DMS114 treated with DMSO at 0.1 percent for 48 hours (cell line): ENCODE results near the gene SERTAD1.
"Not testable (repeated sequence)": the region's sequence is repeated elsewhere in the genome, so short reads cannot be mapped to it uniquely, and the experiment has no call there.

Experiments used
- DNase-seq: peaks from one replicate; lab custom pipeline; 2025; ENCODE audit not compliant: unreplicated experiment; lab: John Stamatoyannopoulos, UW

SERTAD1 gene

DNA sequence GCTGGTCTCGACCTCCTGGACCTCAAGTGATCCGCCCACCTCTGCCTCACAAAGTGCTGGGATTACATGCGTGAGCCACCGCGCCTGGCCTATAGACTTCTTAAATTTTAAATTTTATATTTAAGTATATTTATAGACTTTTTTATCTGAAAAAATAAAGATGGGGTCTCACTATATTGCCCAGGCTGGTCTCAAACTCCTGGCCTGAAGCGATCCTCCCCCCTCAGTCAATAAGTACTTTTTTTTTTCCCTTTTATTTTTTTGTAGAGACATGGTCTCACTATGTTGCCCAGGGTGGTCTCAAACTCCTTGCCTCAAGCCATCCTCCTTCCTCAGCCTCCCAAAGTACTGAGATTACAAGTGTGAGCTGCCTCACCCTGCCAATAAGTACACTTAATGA lies 1.9 kb downstream of the SERTAD1 start:
- no peak for DNase-seq

DNA sequence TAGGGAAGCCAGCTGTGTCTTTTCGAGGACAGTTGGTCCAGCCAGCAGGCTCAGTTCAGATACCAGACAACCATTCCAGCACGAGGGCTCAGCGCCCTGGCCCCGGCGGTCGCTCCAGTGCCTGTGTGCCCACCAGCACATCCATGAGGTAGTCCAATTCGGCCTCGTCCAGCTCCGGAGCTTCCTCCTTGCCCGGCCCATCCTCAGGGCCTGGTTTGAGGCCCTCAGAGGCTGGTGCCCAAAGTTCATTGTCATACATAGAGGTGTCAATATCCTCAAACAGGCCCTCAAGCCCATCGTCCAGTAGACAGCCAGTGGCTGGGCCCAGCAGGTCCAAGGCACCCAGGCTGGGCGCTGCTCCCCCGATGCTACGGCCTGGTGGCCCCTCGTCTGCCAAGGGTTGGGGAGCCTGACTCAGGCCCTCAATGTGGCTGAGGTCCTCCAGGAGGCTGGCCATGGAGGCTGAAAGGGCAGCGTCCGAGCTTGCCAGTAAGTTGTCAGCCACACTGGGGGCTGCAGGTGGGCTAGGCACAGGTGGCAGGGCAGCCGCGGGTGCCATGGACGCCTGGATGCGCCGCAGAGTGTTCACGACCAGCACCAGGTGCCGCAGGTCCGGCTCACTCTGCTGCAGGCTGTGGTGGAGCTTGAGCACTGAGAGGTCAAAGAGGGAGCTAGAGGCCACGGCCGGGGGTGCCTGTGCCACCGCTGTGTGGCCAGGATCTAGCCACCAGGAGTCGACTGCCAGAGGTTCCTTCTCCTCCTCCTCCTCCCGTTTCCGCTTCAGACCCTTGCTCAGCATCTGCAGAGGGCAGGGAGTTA lies 2.8 kb downstream of the SERTAD1 start:
- no peak for DNase-seq

DNA sequence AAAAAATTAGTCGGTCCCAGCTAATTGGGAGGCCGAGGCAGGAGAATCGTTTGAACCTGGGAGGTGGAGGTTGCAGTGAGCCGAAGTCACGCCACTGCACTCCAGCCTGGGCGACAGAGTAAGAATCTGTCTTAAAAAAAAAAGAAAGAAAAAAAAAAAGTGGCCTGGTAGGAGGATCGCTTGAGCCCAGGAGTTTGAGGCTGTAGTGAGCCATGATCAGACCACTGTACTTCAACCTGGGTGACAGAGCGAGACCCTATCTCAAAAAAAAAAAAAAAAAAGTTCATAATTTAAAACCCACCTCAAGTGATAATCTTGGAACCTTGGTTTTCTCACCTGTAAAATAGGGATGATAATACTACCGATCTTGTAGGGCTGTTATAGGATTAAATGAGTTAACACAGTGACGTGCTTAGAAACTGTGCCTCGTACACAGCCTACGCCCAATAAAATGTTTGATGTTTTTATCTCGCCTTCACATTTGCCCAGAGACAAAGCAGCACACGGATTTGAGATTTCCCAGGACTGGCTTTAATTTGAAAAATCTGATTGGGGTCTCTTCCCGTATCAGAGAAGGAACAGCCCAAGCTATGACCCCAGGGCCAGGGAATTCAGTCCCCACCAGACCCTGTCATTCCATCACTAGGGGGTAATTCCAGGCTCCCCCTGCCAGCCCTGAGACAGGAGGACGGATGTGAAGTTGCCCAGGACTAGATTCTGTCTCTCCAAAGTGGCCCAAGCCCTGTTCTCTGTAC lies 3.6 kb downstream of the SERTAD1 start:
- DNase-seq: no peak

DNA sequence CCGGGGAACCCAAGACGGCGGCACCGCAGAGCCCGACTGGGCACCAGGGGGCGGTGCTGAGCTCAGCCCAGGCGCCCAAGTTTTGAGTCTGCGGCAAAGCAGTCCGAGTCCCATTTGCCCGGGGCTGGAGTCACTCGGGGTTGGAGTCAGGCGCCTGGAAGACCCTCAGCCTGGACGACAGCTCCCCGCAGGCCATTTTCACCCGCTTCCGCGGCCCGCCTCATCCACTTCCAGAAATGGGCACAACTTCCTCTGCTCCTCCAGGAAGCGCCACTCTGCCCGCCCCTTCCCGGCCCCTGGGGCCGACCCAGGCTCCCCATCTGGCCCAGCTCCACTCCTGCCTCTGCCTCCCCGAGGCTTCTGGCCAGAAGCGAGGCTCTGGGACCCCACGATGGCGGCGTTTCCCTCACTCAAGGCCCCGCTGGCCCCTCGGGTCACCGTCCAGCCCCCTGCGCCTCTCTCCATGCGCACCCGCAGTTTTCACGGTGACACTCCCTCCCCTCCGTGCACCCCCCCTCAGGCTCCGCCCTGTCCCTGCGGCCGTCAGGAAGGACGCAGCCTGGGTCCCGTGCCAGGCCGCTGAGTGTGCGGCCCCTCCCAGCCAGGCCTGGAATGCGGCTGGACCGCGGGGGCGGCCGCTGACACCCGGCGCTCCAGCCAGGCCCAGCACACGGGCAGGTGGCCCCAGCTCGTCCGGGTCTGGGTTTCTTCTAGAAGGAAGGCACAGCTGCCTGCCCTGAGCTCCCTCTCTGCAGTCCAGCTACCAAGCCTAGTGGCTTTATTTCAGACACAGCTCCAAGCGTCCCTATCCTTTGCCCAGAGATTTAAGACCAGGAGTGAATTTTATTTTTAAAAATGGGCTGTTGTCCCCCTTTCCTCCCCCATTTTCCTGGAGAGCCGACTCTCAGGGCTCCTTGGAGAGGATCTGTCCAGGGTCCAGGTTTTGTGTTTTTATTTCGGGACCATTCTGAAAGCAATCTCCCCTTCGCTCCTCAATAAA lies 4.7 kb downstream of the SERTAD1 start:
- DNase-seq: peak; percentile 85

DNA sequence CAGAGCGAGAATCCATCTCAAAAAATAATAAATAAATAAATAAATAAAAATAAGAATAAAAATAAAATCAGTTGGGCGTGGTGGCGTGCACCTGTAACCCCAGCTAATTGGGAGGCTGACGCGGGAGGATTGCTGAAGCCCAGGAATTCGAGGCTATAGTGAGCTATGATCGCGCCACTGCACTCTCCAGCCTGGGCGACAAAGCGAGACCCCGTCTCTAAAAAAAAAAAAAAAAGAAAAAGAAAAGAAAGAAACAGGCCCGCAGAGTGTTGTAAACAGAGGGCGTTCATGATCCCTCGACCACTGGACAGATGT lies 5.4 kb downstream of the SERTAD1 start:
- no peak for DNase-seq

DNA sequence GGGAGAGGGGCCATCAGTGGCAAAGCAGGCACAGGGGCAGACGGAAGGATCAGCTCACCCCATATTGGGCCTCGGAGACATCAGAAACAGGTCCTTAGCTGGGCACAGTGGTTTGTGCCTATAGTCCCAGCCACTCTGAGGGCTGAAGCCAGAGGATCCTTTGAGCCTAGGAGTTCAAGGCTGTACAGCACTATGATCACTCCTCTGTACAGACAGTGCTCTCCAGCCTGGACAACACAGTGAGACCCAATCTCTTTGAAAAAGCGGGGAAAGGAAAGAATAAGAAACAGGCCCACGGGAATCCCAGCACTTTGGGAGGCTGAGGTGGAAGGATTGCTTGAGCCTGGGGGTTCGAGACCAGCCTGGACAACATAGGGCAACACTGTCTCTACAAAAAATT lies 6.0 kb downstream of the SERTAD1 start:
- DNase-seq: no peak

DNA sequence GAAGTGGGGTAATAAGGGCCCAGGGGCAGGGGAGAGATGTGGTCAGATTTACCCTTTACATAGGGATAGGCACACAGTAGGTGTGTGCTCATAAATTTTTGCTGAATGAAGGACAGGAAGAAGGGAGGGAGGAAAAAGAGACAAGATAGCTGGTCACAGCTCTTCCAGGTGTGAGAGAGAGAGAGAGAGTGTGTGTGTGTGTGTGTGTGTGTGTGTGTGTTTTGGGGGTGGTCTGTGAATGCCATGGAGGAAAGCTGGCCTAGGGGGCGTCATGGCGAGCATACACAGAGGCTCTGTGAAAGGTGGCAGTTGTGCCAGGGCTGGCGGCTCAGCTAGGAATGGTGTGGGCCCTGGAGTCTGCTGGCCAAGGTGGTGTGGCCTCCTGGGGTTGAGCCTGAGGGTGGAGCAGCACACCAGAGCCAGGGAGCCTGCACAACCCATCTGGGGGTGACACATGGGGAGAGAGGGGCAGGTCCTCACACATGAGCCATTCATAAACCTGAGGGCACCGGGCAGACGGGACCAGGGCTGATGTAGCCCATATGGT lies 6.7 kb downstream of the SERTAD1 start:
- DNase-seq: no peak

DNA sequence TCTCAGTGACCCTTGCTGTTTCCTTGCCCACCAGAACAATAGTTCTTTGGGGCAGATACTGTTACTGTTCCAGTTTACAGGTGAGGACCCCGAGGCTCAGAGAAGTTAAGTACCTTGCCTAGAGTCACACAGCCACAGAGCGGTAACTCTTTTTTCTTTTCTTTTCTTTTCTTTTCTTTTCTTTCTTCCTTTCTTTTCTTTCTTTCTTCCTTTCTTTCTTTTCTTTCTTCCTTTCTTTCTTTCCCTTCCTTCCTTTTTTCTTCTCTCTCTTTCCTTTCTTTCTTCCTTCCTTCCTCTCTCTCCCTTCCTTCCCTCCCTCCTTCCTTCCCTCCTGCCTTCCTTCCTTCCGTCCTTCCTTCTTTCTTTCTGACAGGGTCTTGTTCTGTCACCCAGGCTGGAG lies 7.8 kb downstream of the SERTAD1 start:
- no peak for DNase-seq

DNA sequence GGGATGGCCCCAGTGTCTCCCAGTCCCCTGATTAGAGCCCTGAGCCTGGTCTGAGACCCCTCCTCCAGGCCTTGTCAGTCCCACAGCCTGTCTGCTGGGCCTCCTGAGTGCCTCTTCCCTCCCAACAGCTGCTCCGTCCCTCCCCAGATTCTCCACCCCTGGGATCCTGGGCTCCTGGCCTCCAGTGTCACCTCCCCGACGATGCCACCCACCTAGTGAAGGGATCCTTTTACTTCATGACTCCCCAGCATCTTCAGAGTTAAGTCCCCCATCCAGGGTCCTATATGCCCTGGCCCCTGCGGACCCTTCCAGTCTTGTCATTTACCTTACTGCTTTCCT lies 8.2 kb downstream of the SERTAD1 start:
- no peak for DNase-seq

DNA sequence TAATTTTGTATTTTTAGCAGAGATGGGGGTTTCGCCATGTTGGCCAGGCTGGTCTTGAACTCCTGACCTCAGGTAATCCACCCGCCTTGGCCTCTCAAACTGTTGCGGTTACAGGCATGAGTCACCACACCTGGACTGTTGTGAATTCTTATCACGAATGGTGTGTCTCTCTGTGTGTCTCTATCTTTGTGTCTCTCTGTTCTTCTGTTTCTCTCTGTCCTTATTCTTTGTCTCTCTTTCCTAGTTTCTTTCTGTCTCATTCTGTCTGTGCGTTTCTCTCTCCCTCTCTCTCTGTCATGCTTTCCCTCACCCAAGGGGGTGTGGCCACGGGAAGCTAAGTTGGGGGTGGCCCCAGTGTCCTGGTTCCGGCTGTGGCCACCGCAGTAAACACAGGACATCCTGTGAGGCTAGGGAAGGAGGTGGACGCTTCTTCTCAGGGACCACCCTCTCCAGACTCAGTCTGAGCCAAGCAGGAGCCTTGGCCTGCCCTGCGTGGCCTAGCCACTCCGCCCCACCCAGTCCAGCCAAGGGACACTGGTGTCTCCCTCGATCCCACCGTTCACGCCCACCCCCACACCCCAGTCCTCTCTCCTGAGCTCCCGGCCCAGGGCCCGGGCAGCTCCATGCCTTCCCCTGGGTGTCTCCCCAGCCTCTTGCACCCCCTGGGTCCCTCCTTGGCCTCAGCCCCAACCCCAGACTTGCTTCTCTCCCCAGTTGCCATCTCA lies 8.7 kb downstream of the SERTAD1 start:
- DNase-seq: no peak

DNA sequence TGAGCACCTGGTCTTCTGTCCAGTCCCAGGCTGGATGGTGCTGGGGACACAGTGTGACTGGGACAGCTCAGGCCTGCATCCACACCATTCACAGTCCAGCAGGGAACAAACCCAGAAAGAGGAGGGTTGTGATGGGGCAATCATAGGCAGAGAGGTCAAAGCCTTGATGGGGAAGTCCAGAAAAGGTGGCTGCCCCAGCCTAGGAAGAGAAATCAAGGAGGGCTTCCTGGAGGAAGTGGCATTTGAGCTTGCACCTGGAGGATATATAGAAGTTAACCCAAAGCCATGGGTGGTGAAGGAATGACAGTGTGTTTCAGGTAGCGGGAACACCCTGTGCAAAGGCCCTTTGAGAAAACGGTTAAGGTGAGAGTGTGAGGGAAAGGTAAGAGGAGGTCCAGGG lies 10.0 kb downstream of the SERTAD1 start:
- DNase-seq: no peak

DNA sequence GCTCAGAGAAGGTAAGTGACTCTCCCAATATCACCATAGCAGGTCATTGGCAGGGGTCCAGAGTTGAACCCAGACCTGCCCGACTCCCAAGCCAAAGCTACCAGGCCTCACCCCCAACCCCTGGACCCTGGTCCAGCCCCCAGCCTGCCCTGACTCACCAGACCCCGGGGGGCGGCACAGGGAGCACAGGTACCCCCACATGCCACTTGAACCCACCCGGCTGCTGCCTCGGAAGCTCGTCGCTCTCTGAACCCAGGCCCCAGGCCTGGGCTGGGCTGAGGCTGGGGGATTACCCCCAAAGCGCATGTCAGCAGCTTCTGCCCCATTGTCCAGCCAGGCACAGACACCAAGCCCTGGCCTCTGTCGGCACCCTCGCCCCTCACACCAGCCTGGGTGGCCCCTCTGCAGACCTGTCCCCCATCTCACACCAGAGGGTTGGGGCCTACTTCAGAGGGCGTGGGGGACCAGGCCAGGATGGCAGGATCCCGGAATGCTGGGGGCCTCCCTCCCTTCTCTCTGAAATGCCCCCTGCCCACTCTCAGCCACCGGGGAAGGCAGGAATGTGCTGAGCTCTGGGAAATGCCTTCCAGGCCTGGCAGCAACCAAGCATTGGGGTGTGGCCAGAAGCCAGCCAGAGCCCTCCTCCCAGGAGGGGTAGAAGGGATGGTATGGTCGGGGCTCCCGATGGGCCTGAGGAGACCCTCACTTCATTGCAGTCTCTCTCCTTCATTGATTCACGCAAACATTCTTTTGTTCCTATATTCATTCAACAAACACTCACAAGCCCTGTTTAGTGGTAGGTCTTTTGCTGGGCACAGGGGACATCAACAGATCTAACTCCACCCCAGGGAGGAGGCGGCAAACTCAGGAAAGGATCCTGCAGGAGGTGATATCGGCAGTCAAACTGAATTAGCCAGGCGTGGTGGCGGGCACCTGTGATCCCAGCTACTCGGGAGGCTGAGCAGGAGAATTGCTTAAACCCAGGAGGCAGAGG lies 11.0 kb downstream of the SERTAD1 start:
- DNase-seq: no peak

DNA sequence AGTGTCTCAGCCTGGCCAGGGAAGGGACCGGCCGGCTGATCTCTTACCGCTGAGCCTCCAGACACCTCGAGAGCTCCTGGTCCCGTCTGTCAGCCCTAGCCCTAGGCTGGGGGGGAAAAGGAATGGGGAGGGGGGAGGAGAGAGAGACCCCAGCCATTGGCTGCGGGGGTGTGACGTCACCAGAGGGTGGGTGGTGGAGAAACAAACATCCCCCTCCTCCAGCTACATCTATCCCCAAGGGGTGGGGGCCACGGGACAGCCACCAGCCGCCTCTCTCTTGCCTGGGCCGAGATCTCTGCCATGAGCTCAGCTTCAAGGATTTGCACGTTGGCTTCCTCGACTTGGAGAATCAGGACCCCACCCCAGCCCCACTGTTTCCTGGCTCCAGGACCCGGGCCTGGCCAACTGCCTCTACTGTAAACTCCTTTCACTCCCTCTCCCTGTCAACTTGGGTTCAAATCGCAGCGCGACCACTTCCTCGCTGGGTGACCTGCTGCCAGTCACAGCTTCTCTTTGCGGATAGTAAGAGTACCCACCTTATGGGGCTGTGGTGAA lies 12.4 kb downstream of the SERTAD1 start, which contains the start of gene PRX:
Gene PRX (minus strand): TSS at position 88 of the 555 bp plus-strand sequence. CDS start 5,446 bp downstream, outside the sequence.
- no peak for DNase-seq

DNA sequence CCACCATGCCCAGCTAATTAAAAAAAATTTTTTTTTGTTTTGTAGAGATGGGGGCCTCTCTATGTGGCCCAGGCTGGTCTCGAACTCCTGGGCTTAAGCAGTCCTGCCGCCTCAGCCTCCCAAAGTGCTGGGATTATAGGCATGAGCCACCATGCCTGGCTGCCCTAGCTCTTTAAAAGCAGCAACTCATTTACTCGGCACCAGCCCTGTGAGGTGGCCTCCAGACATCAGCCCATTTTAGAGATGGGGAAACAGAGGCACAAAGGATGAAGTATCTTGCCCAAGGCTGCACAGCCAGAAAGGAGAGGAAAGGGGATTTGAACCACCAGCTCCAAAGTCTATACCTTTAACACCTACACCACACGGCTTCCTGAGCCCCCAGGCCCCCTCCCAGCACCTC lies 12.9 kb downstream of the SERTAD1 start:
- no peak for DNase-seq

DNA sequence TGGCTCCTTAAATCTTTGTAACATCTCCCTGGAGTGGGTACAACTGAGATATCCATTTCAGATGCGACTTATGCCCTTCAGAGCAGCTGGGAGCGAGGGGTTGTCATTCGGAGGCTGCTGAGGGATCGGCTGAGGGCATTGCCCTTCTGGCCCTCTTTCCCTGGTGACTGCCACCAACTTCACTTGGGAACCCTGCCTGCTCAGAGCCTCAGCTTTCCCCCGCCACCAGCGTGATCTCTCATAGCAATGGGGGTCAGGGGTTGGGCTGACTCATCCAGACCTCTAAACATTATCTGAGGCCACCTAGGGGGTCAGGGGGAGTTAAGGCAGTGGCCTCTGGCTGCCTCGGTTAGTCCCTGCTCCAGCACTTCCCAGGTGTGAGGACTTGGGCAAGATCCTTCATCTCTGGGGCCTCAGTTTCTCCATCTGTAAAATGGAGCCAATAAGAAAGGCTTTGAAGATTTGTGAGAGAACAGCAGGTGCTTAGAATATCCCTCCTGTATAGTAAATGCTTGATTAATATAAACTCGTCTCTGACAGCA lies 13.8 kb downstream of the SERTAD1 start:
- DNase-seq: no peak

DNA sequence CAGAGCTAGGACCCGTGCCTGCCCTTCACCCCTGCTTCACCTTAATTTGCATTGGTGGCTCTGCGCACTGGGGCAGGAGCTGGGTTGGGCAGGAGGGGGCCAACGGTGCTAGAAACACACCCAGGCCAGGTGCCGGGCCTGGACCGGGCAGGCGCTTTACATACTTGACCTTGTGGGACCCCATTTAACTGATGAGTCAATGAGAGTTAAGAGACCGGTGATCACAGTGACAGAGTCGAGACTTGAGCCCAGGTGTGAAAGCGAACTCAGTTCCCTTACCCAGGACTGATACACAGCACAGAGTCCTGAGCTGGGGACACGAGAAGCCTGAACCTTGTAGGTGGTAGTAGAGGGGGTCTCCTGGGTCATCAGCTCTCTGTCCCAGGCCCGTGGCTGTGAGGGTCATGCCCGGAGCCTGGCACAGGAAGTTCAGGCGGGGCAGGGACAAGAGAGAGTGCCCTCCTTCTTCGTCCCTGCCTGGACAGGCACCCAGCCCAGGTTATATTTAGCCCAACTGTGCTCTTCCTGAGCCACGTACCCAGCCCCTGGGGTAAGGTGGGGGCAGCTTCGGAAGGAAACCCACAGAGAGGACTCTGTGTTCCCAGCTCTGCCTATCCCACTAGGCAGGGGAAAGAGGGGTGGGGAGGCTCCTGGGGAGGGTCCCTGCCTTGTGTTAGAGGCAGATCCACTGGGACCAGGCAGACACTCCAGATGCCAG lies 14.5 kb downstream of the SERTAD1 start:
- DNase-seq: no peak

DNA sequence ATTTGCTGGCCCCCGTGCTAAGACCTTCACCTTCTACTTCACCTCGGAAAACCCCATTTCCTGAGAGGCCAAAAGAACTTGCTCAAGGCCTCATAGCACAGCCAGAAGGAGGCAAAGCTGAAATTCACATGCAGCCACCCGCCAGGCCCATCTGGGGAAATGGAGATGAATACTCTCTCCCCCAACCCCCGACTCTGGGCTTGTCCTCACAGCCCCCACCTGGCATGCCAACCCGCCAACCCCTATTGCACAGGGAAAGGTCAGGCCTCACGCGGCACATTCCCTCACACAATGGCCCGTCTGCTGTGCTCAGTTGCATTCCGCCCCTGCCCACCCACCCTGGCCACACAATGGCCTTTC lies 15.8 kb downstream of the SERTAD1 start:
- DNase-seq: no peak

DNA sequence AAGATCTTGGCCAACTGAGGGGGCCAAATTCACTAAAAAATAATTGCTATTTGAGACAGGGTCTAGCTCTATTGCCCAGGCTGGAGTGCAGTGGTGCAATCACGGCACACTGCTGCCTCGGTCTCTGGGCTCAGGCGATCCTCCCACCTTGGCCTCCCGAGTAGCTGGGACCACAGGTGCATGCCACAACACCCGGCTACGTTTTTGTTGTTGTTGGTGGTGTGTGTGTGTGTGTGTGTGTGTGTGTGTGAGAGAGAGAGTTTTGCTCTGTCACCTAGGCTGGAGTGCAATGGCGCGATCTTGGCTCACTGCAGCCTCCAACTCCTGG lies 17.2 kb downstream of the SERTAD1 start:
- not testable (repeated sequence) for DNase-seq
